ENCODE data around the gene MYO16. TPM values are rescaled to one million over a fixed set of nuclear protein-coding genes. Genes with fewer than 3 reads are reported as not detected.
"Not testable (repeated sequence)": the region's sequence is repeated elsewhere in the genome, so short reads cannot be mapped to it uniquely, and the experiment has no call there.

MYO16 gene
- total and polyA plus RNA-seq, 2 donors (not counting 1 experiment from before 2014, with no cell fraction given) = under 0.01 to 0.01 TPM

- Histone ChIP-seq H3K27ac (ENCODE audit: insufficient read depth, low read length) (no peak overlapping the region), H3K36me3 (ENCODE audit: control insufficient read depth, insufficient read depth, low read length) (no peaks in the 10 kb centered on the region), H3K9me3 (ENCODE audit: control insufficient read depth, insufficient read depth, low read depth, low read length) (no peaks in the 10 kb centered on the region), H3K4me3 (replicated peaks in 1 of 4; ENCODE audit: control extremely low read depth in 1 of 4, insufficient read depth in 1 of 4, low read depth in 3 of 4, low read length in 4 of 4) (no peak overlapping the region), H3K79me2 (ENCODE audit: control insufficient read depth, insufficient read depth, low read length) (no peaks in the 10 kb centered on the region), H2AFZ (ENCODE audit: low read length) (no peak overlapping the region), H4K20me1 (ENCODE audit: control insufficient read depth, extremely low read depth, insufficient read depth, low read length) (no peaks in the 10 kb centered on the region), H3K4me1 (ENCODE audit: control insufficient read depth, extremely low read depth, insufficient read depth, low read length) (no peaks in the 10 kb centered on the region), H3K27me3 (ENCODE audit: control insufficient read depth, insufficient read depth, low read length) (no peaks in the 10 kb centered on the region), H3K4me2 (ENCODE audit: extremely low read depth, insufficient read depth, low read length) (no peak overlapping the region), H3K9ac (ENCODE audit: insufficient read depth, low read length) (no peak overlapping the region)
- DNase-seq (ENCODE audit: low read depth in 2 of 2) = peak in 1 of 2 donors; percentile 56
- no peak for TF ChIP-seq CTCF (conservative IDR thresholded peaks at IDR 0.05 in 1 of 2, IDR thresholded peaks at IDR 0.05 in 1 of 2; ENCODE audit: low read depth in 1 of 2, low read length in 2 of 2)
- no peak for TF ChIP-seq EZH2 (IDR thresholded peaks at IDR 0.05; ENCODE audit: low read length, missing control alignments)
These were observed 355.8 kb downstream of the MYO16 start for GRCh38 chr13:108985166-108985565.

- Histone ChIP-seq H3K27ac (ENCODE audit: insufficient read depth, low read length) (no peak overlapping the region), H3K9ac (ENCODE audit: insufficient read depth, low read length) (no peak overlapping the region), H3K4me3 (replicated peaks in 1 of 4; ENCODE audit: control extremely low read depth in 1 of 4, insufficient read depth in 1 of 4, low read depth in 3 of 4, low read length in 4 of 4) (no peak overlapping the region), H2AFZ (ENCODE audit: low read length) (no peak overlapping the region), H3K4me2 (ENCODE audit: extremely low read depth, insufficient read depth, low read length) (no peak overlapping the region), H3K4me1 (ENCODE audit: control insufficient read depth, extremely low read depth, insufficient read depth, low read length) (no peaks in the 10 kb centered on the region), H3K27me3 (ENCODE audit: control insufficient read depth, insufficient read depth, low read length) (no peaks in the 10 kb centered on the region), H3K9me3 (ENCODE audit: control insufficient read depth, insufficient read depth, low read depth, low read length) (no peaks in the 10 kb centered on the region), H3K36me3 (ENCODE audit: control insufficient read depth, insufficient read depth, low read length) (no peaks in the 10 kb centered on the region), H4K20me1 (ENCODE audit: control insufficient read depth, extremely low read depth, insufficient read depth, low read length) (no peaks in the 10 kb centered on the region), H3K79me2 (ENCODE audit: control insufficient read depth, insufficient read depth, low read length) (no peaks in the 10 kb centered on the region)
- DNase-seq (ENCODE audit: low read depth in 2 of 2) = peak; percentile 46 to 58
- TF ChIP-seq CTCF (conservative IDR thresholded peaks at IDR 0.05 in 1 of 2, IDR thresholded peaks at IDR 0.05 in 1 of 2; ENCODE audit: low read depth in 1 of 2, low read length in 2 of 2) = no peak
- TF ChIP-seq EZH2 (IDR thresholded peaks at IDR 0.05; ENCODE audit: low read length, missing control alignments) = no peak
These were observed 358.1 kb downstream of the MYO16 start for GRCh38 chr13:108987517-108987916.

GRCh38 chr13:108987944-108988343, 358.5 kb downstream of the MYO16 start:
- Histone ChIP-seq H3K79me2 (ENCODE audit: control insufficient read depth, insufficient read depth, low read length) (no peaks in the 10 kb centered on the region), H2AFZ (ENCODE audit: low read length) (no peak overlapping the region), H3K4me2 (ENCODE audit: extremely low read depth, insufficient read depth, low read length) (no peak overlapping the region), H3K27ac (ENCODE audit: insufficient read depth, low read length) (no peak overlapping the region), H3K4me1 (ENCODE audit: control insufficient read depth, extremely low read depth, insufficient read depth, low read length) (no peaks in the 10 kb centered on the region), H3K9ac (ENCODE audit: insufficient read depth, low read length) (no peak overlapping the region), H3K4me3 (replicated peaks in 1 of 4; ENCODE audit: control extremely low read depth in 1 of 4, insufficient read depth in 1 of 4, low read depth in 3 of 4, low read length in 4 of 4) (no peak overlapping the region), H3K9me3 (ENCODE audit: control insufficient read depth, insufficient read depth, low read depth, low read length) (no peaks in the 10 kb centered on the region), H4K20me1 (ENCODE audit: control insufficient read depth, extremely low read depth, insufficient read depth, low read length) (no peaks in the 10 kb centered on the region), H3K27me3 (ENCODE audit: control insufficient read depth, insufficient read depth, low read length) (no peaks in the 10 kb centered on the region), H3K36me3 (ENCODE audit: control insufficient read depth, insufficient read depth, low read length) (no peaks in the 10 kb centered on the region)
- no peak for DNase-seq (ENCODE audit: low read depth in 2 of 2)
- TF ChIP-seq EZH2 (IDR thresholded peaks at IDR 0.05; ENCODE audit: low read length, missing control alignments) = no peak
- TF ChIP-seq CTCF (conservative IDR thresholded peaks at IDR 0.05 in 1 of 2, IDR thresholded peaks at IDR 0.05 in 1 of 2; ENCODE audit: low read depth in 1 of 2, low read length in 2 of 2) = no peak

- DNase-seq (ENCODE audit: low read depth in 2 of 2) = peak in 1 of 2 donors; percentile 45
- H3K27me3 ChIP-seq (ENCODE audit: control insufficient read depth, insufficient read depth, low read length); H3K27ac ChIP-seq (ENCODE audit: insufficient read depth, low read length); H3K4me2 ChIP-seq (ENCODE audit: extremely low read depth, insufficient read depth, low read length); H4K20me1 ChIP-seq (ENCODE audit: control insufficient read depth, extremely low read depth, insufficient read depth, low read length); H3K36me3 ChIP-seq (ENCODE audit: control insufficient read depth, insufficient read depth, low read length); H3K79me2 ChIP-seq (ENCODE audit: control insufficient read depth, insufficient read depth, low read length); H3K9ac ChIP-seq (ENCODE audit: insufficient read depth, low read length); H3K9me3 ChIP-seq (ENCODE audit: control insufficient read depth, insufficient read depth, low read depth, low read length); H3K4me1 ChIP-seq (ENCODE audit: control insufficient read depth, extremely low read depth, insufficient read depth, low read length); H3K4me3 ChIP-seq (replicated peaks in 1 of 4; ENCODE audit: control extremely low read depth in 1 of 4, insufficient read depth in 1 of 4, low read depth in 3 of 4, low read length in 4 of 4); H2AFZ ChIP-seq (ENCODE audit: low read length): not testable (repeated sequence)
These were observed 362.0 kb downstream of the MYO16 start for GRCh38 chr13:108991416-108991815.
